ENCODE results near the gene HSPA2. TPM values are rescaled to one million over a fixed set of nuclear protein-coding genes. Genes with fewer than 3 reads are reported as not detected.

Gene HSPA2
- total and polyA plus RNA-seq, 2 of the 13 experiments (the other 11 are each of a cell fraction or from before 2014, with no cell fraction given) = 0.15 to 0.27 TPM

GRCh38 chr14:64566651-64567122 is 26.1 kb downstream of the HSPA2 start:
- Histone ChIP-seq H3K27me3 (ENCODE audit: control insufficient read depth in 1 of 2, insufficient read depth in 2 of 2, low read length in 2 of 2) (peaks cover 0 to 4% of the 10 kb centered on the region in 2 experiments; a peak in 1 of 5 replicates), H3K9me3 (ENCODE audit: low read length) (no peaks in the 10 kb centered on the region), H2AFZ (ENCODE audit: low read length) (no peak overlapping the region), H3K27ac (ENCODE audit: extremely low read length, insufficient read depth, low read length) (no peak overlapping the region), H4K20me1 (ENCODE audit: insufficient read depth, low read length) (no peaks in the 10 kb centered on the region), H3K9ac (ENCODE audit: insufficient read depth, low read depth, low read length) (no peak overlapping the region), H3K4me1 (ENCODE audit: insufficient read depth, low read length) (no peaks in the 10 kb centered on the region), H3K79me2 (ENCODE audit: insufficient read depth, low read length) (no peaks in the 10 kb centered on the region), H3K4me3 (replicated peaks in 1 of 3; ENCODE audit: insufficient read depth in 1 of 3, low read depth in 2 of 3, low read length in 3 of 3) (no peak overlapping the region), H3K36me3 (replicated peaks in 1 of 2; ENCODE audit: control insufficient read depth in 1 of 2, insufficient read depth in 2 of 2, low read length in 2 of 2) (no peaks in the 10 kb centered on the region), H3K4me2 (ENCODE audit: low read depth, low read length) (no peak overlapping the region)
- no peak for TF ChIP-seq ZBTB7A (CRISPR knock-in tag; IDR thresholded peaks at IDR 0.05)
- no peak for TF ChIP-seq ZNF496 (CRISPR knock-in tag; IDR thresholded peaks at IDR 0.05; ENCODE audit: insufficient replicate concordance)
- TF ChIP-seq ZNF512B (CRISPR knock-in tag; IDR thresholded peaks at IDR 0.05; ENCODE audit: borderline replicate concordance) = no peak
- TF ChIP-seq ZNF816 (CRISPR knock-in tag; IDR thresholded peaks at IDR 0.05; ENCODE audit: borderline replicate concordance) = no peak
- TF ChIP-seq ZNF781 (CRISPR knock-in tag; IDR thresholded peaks at IDR 0.05; ENCODE audit: borderline replicate concordance, not compliant biosample characterization) = no peak
- TF ChIP-seq REL (CRISPR knock-in tag; conservative IDR thresholded peaks at IDR 0.05) = no peak
- TF ChIP-seq MEF2D (CRISPR knock-in tag; IDR thresholded peaks at IDR 0.05) = no peak
- TF ChIP-seq, protein P1, sequence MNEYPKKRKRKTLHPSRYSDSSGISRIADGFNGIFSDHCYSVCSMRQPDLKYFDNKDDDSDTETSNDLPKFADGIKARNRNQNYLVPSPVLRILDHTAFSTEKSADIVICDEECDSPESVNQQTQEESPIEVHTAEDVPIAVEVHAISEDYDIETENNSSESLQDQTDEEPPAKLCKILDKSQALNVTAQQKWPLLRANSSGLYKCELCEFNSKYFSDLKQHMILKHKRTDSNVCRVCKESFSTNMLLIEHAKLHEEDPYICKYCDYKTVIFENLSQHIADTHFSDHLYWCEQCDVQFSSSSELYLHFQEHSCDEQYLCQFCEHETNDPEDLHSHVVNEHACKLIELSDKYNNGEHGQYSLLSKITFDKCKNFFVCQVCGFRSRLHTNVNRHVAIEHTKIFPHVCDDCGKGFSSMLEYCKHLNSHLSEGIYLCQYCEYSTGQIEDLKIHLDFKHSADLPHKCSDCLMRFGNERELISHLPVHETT (CRISPR knock-in tag; conservative IDR thresholded peaks at IDR 0.05) = no peak
- TF ChIP-seq ZNF33A (CRISPR knock-in tag; IDR thresholded peaks at IDR 0.05; ENCODE audit: borderline replicate concordance) = no peak
- TF ChIP-seq KLF15 (CRISPR knock-in tag; IDR thresholded peaks at IDR 0.05; ENCODE audit: borderline replicate concordance) = no peak
- no peak for TF ChIP-seq ZNF557 (CRISPR knock-in tag; IDR thresholded peaks at IDR 0.05)
- no peak for TF ChIP-seq CENPT (CRISPR knock-in tag; IDR thresholded peaks at IDR 0.05; ENCODE audit: low read depth)
- TF ChIP-seq MLLT10 (CRISPR knock-in tag; IDR thresholded peaks at IDR 0.05) = no peak
- no peak for TF ChIP-seq SMAD3 (CRISPR knock-in tag; IDR thresholded peaks at IDR 0.05)
- TF ChIP-seq KDM1A (CRISPR knock-in tag; IDR thresholded peaks at IDR 0.05) = no peak
- BruUV-seq (replicated peaks) = no TSS peak
- FAIRE-seq (no peak), ATAC-seq (no peak), DNase-seq (ENCODE audit: low spot score) (no peak)
- ChIA-PET CTCF (ENCODE audit: low intra/inter-chr PET ratio, low total read pairs) (no interaction called here), POLR2A (no interaction called here)
- intact Hi-C loops (cut with micrococcal nuclease; ENCODE audit: unreplicated experiment) (no loop called here), in situ Hi-C loops (cut with HindIII; ENCODE audit: extremely low pct_ligation_motif_present, low pct_unique_long_range_greater_than_20kb) (no loop called here)
- 30% methylated on average over 2 of the region's 5 CpGs for WGBS (ENCODE audit: low lambda C conversion rate)
